Neural cell (in vitro differentiated cells): ENCODE data around the gene CLEC14A.

Source experiments
- CTCF ChIP-seq: fragments of 450-650 bp; IDR thresholded peaks from 2 replicates; pipeline ENCODE4 v1.5.1; 2014; ENCODE audit warnings: antibody characterized with exemption, mild to moderate bottlenecking, moderate library complexity; ENCODE audit not compliant: poor library complexity, severe bottlenecking
- EP300 ChIP-seq: fragments of 450-650 bp; conservative IDR thresholded peaks from 2 replicates; pipeline ENCODE4 v1.6.1; 2014; ENCODE audit warnings: antibody characterized with exemption, mild to moderate bottlenecking, moderate library complexity; ENCODE audit not compliant: poor library complexity, severe bottlenecking
- EZH2 ChIP-seq: fragments of 200-600, 300-800 bp; shearing (Covaris generic), sonication (generic); IDR thresholded peaks from 2 replicates; pipeline ENCODE4 v1.6.1; 2014; ENCODE audit warnings: antibody characterized with exemption, low read length, borderline replicate concordance, mild to moderate bottlenecking; ENCODE audit not compliant: insufficient read depth, poor library complexity, severe bottlenecking
- MXI1 ChIP-seq: fragments of 450-650 bp; conservative IDR thresholded peaks from 2 replicates; pipeline ENCODE4 v1.6.1; 2014; ENCODE audit warnings: antibody characterized with exemption, mild to moderate bottlenecking; ENCODE audit not compliant: poor library complexity, severe bottlenecking
- POLR2AphosphoS5 ChIP-seq: IDR thresholded peaks from 2 replicates; pipeline ENCODE4 v1.6.1; 2012
- RAD21 ChIP-seq: fragments of 450-650 bp; conservative IDR thresholded peaks from 2 replicates; pipeline ENCODE4 v1.6.1; 2014; ENCODE audit warnings: antibody characterized with exemption, mild to moderate bottlenecking, moderate library complexity
- REST ChIP-seq: IDR thresholded peaks from 2 replicates; pipeline ENCODE4 v1.6.1; 2012; ENCODE audit warnings: borderline replicate concordance
- TAF1 ChIP-seq: IDR thresholded peaks from 2 replicates; pipeline ENCODE4 v1.6.1; 2012; ENCODE audit warnings: low read depth

GRCh38 chr14:38233218-38233617, 22.7 kb downstream of the CLEC14A start:
- TF ChIP-seq POLR2AphosphoS5 = no peak
- TF ChIP-seq EP300 = no peak
- no peak for TF ChIP-seq CTCF
- no peak for TF ChIP-seq TAF1
- no peak for TF ChIP-seq REST
- TF ChIP-seq EZH2 = no peak
- TF ChIP-seq RAD21 = no peak
- no peak for TF ChIP-seq MXI1
